Muscle of back (tissue), 10 donors: ENCODE data around the gene RGS19. TPM values are rescaled to one million over a fixed set of nuclear protein-coding genes. Genes with fewer than 3 reads are reported as not detected.

Experiments
- polyA plus RNA-seq, 10 donors: library from polyadenylated mRNA; unstranded; fragments of 120-200 nt; gene quantifications; one replicate each; pipeline ENCODE4 v1.2.1, GENCODE V29; 2013; ENCODE audit not compliant: insufficient read length in 10 of 10

Gene RGS19
- polyA plus RNA-seq, 10 donors = 4.4 to 10.2 (median 5.6) TPM

Other genes starting within 250 kb of the RGS19 start
- 10 to 100 TPM; 12.8 to 17.3 (median 14.8) TPM for gene ZBTB46, start 248.3 kb downstream of the RGS19 start, polyA plus RNA-seq
- not detected for gene ABHD16B, start 218.0 kb downstream of the RGS19 start, polyA plus RNA-seq
- 10 to 100 TPM; 65.5 to 85.7 (median 77.4) TPM for gene TPD52L2, start 214.2 kb downstream of the RGS19 start, polyA plus RNA-seq
- 10 to 100 TPM; 24.0 to 32.5 (median 29.9) TPM for gene DNAJC5, start 184.4 kb downstream of the RGS19 start, polyA plus RNA-seq
- gene UCKL1, start 123.1 kb downstream of the RGS19 start, polyA plus RNA-seq = 10 to 100 TPM; 28.3 to 58.9 (median 41.3) TPM
- gene ZNF512B, start 109.6 kb downstream of the RGS19 start, polyA plus RNA-seq = 10 to 100 TPM; 19.3 to 30.6 (median 23.8) TPM
- 1 to 10 TPM; 2.1 to 4.2 (median 3.0) TPM for gene SAMD10, start 99.9 kb downstream of the RGS19 start, polyA plus RNA-seq
- 10 to 100 TPM; 45.9 to 58.2 (median 52.8) TPM for gene PRPF6, start 98.4 kb downstream of the RGS19 start, polyA plus RNA-seq
- gene C20orf204, start 43.3 kb downstream of the RGS19 start, polyA plus RNA-seq = 1 to 10 TPM in 2 of 10 donors, under 1 TPM in 8; 0.42 to 1.1 (median 0.66) TPM
- 10 to 100 TPM in 7 of 10 donors, 1 to 10 TPM in 3; 7.0 to 16.8 (median 10.7) TPM for gene SOX18, start 29.9 kb downstream of the RGS19 start, polyA plus RNA-seq
- gene TCEA2, start 16.3 kb downstream of the RGS19 start, polyA plus RNA-seq = 10 to 100 TPM; 38.5 to 50.1 (median 42.5) TPM
- gene OPRL1, start 564 bp upstream of the RGS19 start, polyA plus RNA-seq = 1 to 10 TPM in 8 of 10 donors, under 1 TPM in 2; 0.71 to 1.8 (median 1.1) TPM
- under 1 TPM in 3 of 10 donors, not detected in 7; 0.16 to 0.38 (median 0.23) TPM for gene LKAAEAR1, start 4.9 kb upstream of the RGS19 start, polyA plus RNA-seq
- gene NPBWR2, start 28.0 kb upstream of the RGS19 start, polyA plus RNA-seq = not detected
- gene MYT1, start 84.9 kb upstream of the RGS19 start, polyA plus RNA-seq = under 1 TPM; 0.05 to 0.78 (median 0.11) TPM
- gene PCMTD2, start 176.2 kb upstream of the RGS19 start, polyA plus RNA-seq = 10 to 100 TPM; 44.3 to 89.0 (median 58.3) TPM